Measurements from ENCODE around the gene COG6.
A peak's percentile ranks its signal among the peaks of the same experiment; 100 is the strongest.

The COG6 gene

DNA sequence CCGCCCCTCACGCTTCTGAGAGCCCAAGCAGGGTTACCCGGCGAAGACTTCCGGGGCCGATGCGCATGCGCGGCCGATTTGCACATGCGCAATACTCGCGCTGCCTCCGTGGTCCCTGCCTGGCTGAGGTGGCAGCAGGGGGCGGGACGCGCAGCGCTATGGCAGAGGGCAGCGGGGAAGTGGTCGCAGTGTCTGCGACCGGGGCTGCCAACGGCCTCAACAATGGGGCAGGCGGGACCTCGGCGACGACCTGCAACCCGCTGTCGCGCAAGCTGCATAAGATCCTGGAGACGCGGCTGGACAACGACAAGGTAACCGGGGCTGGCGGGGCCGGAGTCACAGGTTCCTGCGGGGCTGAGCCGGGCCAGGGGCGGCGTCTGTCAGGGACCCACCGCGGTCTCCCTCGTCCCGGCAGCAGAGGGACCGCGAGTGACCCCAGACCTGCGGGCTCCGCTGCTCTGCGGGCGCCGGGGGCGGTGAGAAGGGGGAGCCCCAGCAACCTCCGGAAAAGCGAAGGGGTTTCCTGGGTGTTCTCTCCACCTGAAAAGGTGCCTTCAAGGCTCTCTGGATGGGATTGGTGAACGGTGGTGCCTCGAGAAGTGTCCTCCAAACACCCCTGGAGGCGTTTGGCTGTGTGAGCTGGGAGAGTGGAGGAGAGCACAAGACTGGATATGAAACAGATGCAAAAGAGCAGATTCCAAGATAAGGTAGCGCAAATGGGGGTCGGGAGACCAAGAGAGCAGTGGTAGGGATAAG lies at the start of gene COG6:
COG6 (plus strand) TSS at position 94 of the 756 bp plus-strand sequence; CDS start at position 159, 65 bp downstream.
- DNase-seq (ENCODE audit: extremely low read depth, low read depth): peak; percentile 65
- TF ChIP-seq, protein P1, sequence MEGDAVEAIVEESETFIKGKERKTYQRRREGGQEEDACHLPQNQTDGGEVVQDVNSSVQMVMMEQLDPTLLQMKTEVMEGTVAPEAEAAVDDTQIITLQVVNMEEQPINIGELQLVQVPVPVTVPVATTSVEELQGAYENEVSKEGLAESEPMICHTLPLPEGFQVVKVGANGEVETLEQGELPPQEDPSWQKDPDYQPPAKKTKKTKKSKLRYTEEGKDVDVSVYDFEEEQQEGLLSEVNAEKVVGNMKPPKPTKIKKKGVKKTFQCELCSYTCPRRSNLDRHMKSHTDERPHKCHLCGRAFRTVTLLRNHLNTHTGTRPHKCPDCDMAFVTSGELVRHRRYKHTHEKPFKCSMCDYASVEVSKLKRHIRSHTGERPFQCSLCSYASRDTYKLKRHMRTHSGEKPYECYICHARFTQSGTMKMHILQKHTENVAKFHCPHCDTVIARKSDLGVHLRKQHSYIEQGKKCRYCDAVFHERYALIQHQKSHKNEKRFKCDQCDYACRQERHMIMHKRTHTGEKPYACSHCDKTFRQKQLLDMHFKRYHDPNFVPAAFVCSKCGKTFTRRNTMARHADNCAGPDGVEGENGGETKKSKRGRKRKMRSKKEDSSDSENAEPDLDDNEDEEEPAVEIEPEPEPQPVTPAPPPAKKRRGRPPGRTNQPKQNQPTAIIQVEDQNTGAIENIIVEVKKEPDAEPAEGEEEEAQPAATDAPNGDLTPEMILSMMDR (IDR thresholded peaks at IDR 0.05; ENCODE audit: low read depth, low read length, missing control alignments): no peak
- peak within 1 kb of the TSS; percentile 94 for H3K4me3 ChIP-seq (replicated peaks; ENCODE audit: low read depth, low read length)

DNA sequence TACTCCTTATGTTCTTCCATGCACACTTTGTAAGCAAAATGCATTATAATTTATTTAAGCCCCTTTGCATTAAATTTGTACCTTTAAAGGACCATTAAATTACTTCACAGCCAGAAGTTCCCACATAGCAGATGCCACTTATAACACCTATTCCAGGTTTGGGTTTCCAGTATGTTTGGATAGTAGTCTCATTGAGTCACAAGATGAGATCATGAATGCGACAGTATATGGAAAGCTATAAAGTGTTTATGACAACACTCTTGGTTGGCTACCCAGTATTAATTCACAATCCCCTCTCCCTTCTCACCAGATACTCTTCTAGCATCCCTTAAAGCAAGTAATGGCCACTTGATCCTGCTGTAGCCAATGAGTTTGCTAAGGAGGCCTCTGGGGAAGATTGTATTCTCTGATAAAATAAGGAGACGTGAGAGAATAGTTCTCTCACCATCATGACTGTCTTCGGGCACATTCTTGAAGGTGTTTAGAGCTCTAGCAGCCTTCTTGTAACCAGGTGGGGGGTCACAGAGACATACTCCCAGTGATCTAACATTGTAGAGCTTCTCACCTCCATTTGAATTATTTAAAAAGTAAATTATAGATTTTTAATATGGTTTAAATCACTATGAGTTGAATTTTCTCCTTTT lies 49.7 kb upstream of the COG6 start:
- TF ChIP-seq, protein P1 (IDR thresholded peaks at IDR 0.05; ENCODE audit: low read depth, low read length, missing control alignments): no peak
- no peak overlapping the region for H3K4me3 ChIP-seq (replicated peaks; ENCODE audit: low read depth, low read length)
- DNase-seq (ENCODE audit: extremely low read depth, low read depth): no peak

DNA sequence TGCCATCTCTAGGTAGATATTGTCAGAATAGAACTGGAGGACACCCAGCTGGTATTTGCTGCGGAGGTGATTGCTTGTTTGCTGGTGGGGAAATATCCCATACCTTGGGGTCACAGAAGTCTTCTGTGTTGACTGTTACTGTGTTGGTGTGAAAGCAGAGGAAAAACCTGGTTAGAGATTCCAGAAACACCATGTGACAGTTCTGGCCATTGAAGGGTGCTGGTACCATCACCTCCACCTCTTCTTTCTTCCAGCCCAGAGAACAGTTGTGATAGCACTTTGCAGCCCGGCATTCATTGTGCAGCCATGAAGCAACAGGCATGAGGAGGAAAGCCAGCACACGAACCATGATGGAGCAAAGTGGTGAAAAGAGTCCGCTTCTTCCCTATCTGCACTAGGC lies 47.6 kb upstream of the COG6 start:
- no peak overlapping the region for H3K4me3 ChIP-seq (replicated peaks; ENCODE audit: low read depth, low read length)
- TF ChIP-seq, protein P1 (IDR thresholded peaks at IDR 0.05; ENCODE audit: low read depth, low read length, missing control alignments): no peak
- no peak for DNase-seq (ENCODE audit: extremely low read depth, low read depth)

DNA sequence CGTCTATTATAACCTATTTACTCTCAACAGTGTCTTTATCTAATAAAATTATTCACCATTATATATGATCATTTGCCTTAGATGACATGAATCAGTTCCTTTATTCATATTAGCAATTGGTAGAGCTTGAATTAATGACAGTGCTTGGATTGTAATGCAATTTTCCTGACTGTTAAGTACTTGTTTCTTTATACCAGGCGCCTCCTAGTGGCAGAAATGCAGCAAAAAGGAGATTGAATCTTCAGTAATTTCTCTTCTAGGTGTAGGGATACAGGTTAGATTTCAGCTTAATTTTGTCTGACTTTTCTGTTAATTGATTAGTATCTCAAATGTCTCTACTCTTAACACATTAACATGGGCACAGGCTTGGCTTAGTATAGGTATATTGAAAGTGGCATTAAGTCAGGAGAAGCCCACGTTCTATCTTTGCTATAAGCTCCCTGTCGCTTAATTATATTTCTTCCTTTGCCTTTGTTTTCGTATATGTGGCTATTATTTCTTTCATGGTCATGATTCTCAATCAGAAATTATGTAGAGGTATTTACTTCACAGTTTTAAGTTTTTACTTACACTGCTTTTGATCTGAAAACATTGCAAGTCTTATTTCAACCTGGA lies 43.3 kb upstream of the COG6 start:
- peak; percentile 37 for DNase-seq (ENCODE audit: extremely low read depth, low read depth)
- TF ChIP-seq, protein P1 (IDR thresholded peaks at IDR 0.05; ENCODE audit: low read depth, low read length, missing control alignments): peak; percentile 62
- no peak overlapping the region for H3K4me3 ChIP-seq (replicated peaks; ENCODE audit: low read depth, low read length)

DNA sequence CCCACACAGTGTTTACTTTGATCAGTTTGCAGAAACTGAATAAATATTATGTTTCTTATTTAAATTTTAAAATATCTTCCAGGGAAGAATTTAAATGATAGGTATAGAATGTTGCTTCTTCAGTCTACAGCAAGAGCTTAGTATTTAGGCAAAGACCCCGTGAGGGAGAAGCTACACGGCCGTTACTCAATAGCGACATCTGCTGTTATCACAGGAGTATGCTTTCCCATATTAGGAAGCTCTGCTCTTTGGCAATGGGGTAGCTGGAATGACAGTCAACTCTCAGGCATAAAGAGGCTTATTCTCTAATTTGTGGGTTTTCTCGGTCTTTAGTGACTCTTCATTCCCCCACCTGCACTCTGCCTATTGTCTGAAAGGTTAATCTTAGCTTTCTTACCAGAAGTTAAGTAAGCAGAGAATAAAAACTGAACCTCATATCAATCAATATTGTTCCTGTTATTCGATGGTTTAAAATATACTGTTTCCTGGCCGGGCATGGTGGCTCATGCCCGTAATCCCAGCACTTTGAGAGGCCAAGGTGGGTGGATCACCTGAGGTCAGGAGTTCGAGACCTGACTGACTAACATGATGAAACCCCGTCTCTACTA lies 39.3 kb upstream of the COG6 start:
- TF ChIP-seq, protein P1 (IDR thresholded peaks at IDR 0.05; ENCODE audit: low read depth, low read length, missing control alignments): peak; percentile 94
- H3K4me3 ChIP-seq (replicated peaks; ENCODE audit: low read depth, low read length): no peak overlapping the region
- peak; percentile 58 for DNase-seq (ENCODE audit: extremely low read depth, low read depth)

DNA sequence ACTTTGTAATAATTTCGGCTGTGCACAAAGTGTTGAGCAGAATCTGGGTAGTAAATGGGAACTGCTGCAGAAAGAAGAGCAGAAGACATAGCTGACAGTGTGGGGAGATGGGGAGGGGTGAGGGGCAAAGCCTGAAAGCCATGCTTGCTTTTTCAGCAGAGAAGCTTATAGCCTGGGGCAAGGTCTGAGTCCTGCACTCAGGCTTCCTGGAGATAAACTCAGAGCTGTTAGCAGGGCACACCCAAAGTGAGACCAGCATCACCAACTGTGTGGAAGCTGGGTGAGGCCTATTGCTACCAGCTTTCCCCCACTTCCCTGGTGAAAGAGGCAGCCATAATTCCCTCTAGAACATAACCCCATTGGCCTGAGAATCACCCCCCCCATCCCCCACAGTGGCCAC lies 36.9 kb upstream of the COG6 start:
- H3K4me3 ChIP-seq (replicated peaks; ENCODE audit: low read depth, low read length): no peak overlapping the region
- TF ChIP-seq, protein P1 (IDR thresholded peaks at IDR 0.05; ENCODE audit: low read depth, low read length, missing control alignments): no peak
- no peak for DNase-seq (ENCODE audit: extremely low read depth, low read depth)

Data from HFF-Myc (cell line).